HCT116 (cell line): ENCODE data around the gene ZNF423. TPM values are rescaled to one million over a fixed set of nuclear protein-coding genes. Genes with fewer than 3 reads are reported as not detected.

Experiments
- ATAC-seq: fragments of 200-7000 bp; cut with Tn5 transposase; 2 replicates; pipeline ENCODE4 v1.9.1; 2020; ENCODE audit warnings: mild to moderate bottlenecking, moderate library complexity
- BruUV-seq: library from RNA; stranded (reverse); fragments of 400-500 nt; replicated peaks from 2 replicates; lab custom pipeline; 2021; lab: Mats Ljungman, UMichigan
- CTCF ChIA-PET: fragments of 300-600 bp; sonication (Branson Sonifier 250); formaldehyde crosslinking; loops from one replicate; lab custom pipeline; 2021; ENCODE audit warnings: antibody characterized with exemption; lab: Charles Lee
- POLR2A ChIA-PET: fragments of 300-600, 350-600 bp; sonication (Branson Sonifier 250); formaldehyde crosslinking; loops from one replicate; lab custom pipeline; 2021; ENCODE audit warnings: antibody characterized with exemption; lab: Charles Lee
- RAD21 ChIA-PET, 2 experiments: fragments of 300-600 bp; sonication (Branson Sonifier 250); formaldehyde crosslinking; loops; one replicate each; lab custom pipeline; 2023; ENCODE audit warnings: low total read pairs in 2 of 2; ENCODE audit not compliant: uncharacterized antibody in 2 of 2, unreplicated experiment in 2 of 2, low non-redundant PET in 1 of 2; lab: Charles Lee
- DNase-seq: peaks from one replicate; pipeline ENCODE4 v3.0.0-alpha.2; 2010; ENCODE audit warnings: low read depth, low spot score
- H2AFZ ChIP-seq: fragments of 200-600 bp; shearing (Covaris generic), sonication (generic); 2 replicates; pipeline ENCODE4 v1.6.1; 2017; ENCODE audit warnings: low read depth, mixed run types, mixed read lengths, antibody characterized with exemption, low read length; ENCODE audit not compliant: poor library complexity, severe bottlenecking
- H3K27ac ChIP-seq: 2 replicates; pipeline ENCODE4 v1.5.1; 2012; ENCODE audit warnings: low read depth, low read length
- H3K27me3 ChIP-seq: fragments of 200-600 bp; sonication (generic); 2 replicates; pipeline ENCODE4 v1.6.1; 2016; ENCODE audit warnings: mixed run types, low read length, mixed read lengths; ENCODE audit not compliant: insufficient read depth
- H3K36me3 ChIP-seq, 2 experiments: fragments of 200-500 bp in 1 of 2; fragments of 200-600 bp in 1 of 2; sonication (Bioruptor generic) in 1 of 2; sonication (generic) in 1 of 2; 2 replicates each; pipeline versions ENCODE4 v1.5.1 to v1.6.1; 2014 to 2016; ENCODE audit warnings: low read length in 2 of 2, inconsistent platforms in 1 of 2, mixed read lengths in 1 of 2, mixed run types in 1 of 2; ENCODE audit not compliant: insufficient read depth in 2 of 2, control insufficient read depth in 1 of 2
- H3K4me1 ChIP-seq, 2 experiments: fragments of 200-600 bp in 1 of 2; sonication (generic) in 1 of 2; 2 replicates each; pipeline versions ENCODE4 v1.5.1 to v1.6.1; 2012 to 2017; ENCODE audit warnings: low read length in 2 of 2, inconsistent platforms in 1 of 2, mild to moderate bottlenecking in 1 of 2, mixed read lengths in 1 of 2, mixed run types in 1 of 2, moderate library complexity in 1 of 2; ENCODE audit not compliant: insufficient read depth in 2 of 2, control insufficient read depth in 1 of 2
- H3K4me2 ChIP-seq: fragments of 200-600 bp; sonication (generic); 2 replicates; pipeline ENCODE4 v1.6.1; 2017; ENCODE audit warnings: mixed run types, low read length, mixed read lengths
- H3K4me3 ChIP-seq, 2 experiments: fragments of 200-600 bp in 1 of 2; sonication (generic) in 1 of 2; replicated peaks in 1 of 2; 2 replicates each; pipeline ENCODE4 v1.5.1; 2011 to 2016; ENCODE audit warnings: low read length in 2 of 2, control low read depth in 1 of 2, low read depth in 1 of 2, mild to moderate bottlenecking in 1 of 2, mixed read lengths in 1 of 2, mixed run types in 1 of 2
- H3K79me2 ChIP-seq: fragments of 200-600 bp; sonication (generic); 2 replicates; pipeline ENCODE4 v1.6.1; 2017; ENCODE audit warnings: mild to moderate bottlenecking, mixed run types, low read length, moderate library complexity, mixed read lengths; ENCODE audit not compliant: insufficient read depth
- H3K9ac ChIP-seq: fragments of 200-600 bp; sonication (generic); 2 replicates; pipeline ENCODE4 v1.6.1; 2016; ENCODE audit warnings: low read length, mixed read lengths
- H3K9me2 ChIP-seq: fragments of 200-600 bp; sonication (generic), shearing (Covaris generic); 2 replicates; pipeline ENCODE4 v1.6.1; 2017; ENCODE audit warnings: mixed run types, mild to moderate bottlenecking, moderate library complexity; ENCODE audit not compliant: insufficient read depth
- H3K9me3 ChIP-seq, 2 experiments: fragments of 200-500 bp in 1 of 2; fragments of 200-600 bp in 1 of 2; sonication (Bioruptor generic) in 1 of 2; sonication (generic) in 1 of 2; 2 replicates each; pipeline ENCODE4 v1.6.1; 2014 to 2017; ENCODE audit warnings: low read length in 2 of 2, mixed read lengths in 2 of 2, inconsistent platforms in 1 of 2, low read depth in 1 of 2, mild to moderate bottlenecking in 1 of 2, mixed run types in 1 of 2, moderate library complexity in 1 of 2; ENCODE audit not compliant: control insufficient read depth in 1 of 2, insufficient read depth in 1 of 2
- H4K20me1 ChIP-seq: fragments of 200-600 bp; sonication (generic), shearing (Covaris generic); 2 replicates; pipeline ENCODE4 v1.6.1; 2017; ENCODE audit warnings: mixed run types, mild to moderate bottlenecking, moderate library complexity; ENCODE audit not compliant: insufficient read depth
- CEBPB ChIP-seq: IDR thresholded peaks from 2 replicates; pipeline ENCODE4 v1.6.1; 2012; ENCODE audit warnings: low read depth
- EGR1 ChIP-seq: IDR thresholded peaks from 2 replicates; pipeline ENCODE4 v1.6.1; 2012; ENCODE audit warnings: low read depth
- MAX ChIP-seq: IDR thresholded peaks from 2 replicates; pipeline ENCODE4 v1.6.1; 2012
- POLR2A ChIP-seq: IDR thresholded peaks from 2 replicates; pipeline ENCODE4 v1.7.0; 2011; ENCODE audit warnings: borderline replicate concordance; ENCODE audit not compliant: insufficient read depth, insufficient read length; ENCODE audit errors: extremely low read depth
- RAD21 ChIP-seq: IDR thresholded peaks from 2 replicates; pipeline ENCODE4 v1.6.1; 2012; ENCODE audit warnings: low read depth, mild to moderate bottlenecking
- REST ChIP-seq: IDR thresholded peaks from 2 replicates; pipeline ENCODE4 v1.6.1; 2012; ENCODE audit warnings: low read depth
- intact Hi-C: fragments of 100-400 bp; cut with micrococcal nuclease; formaldehyde crosslinking; loops from 2 replicates; pipeline ENCODE4 v1.10.0; 2022
- total RNA-seq: library from RNA; stranded (reverse); gene quantifications from one replicate; pipeline ENCODE4 v1.2.1, GENCODE V29; 2021; ENCODE audit not compliant: unreplicated experiment

Gene ZNF423
- total RNA-seq, 1 experiment from 2014 or later = 0.22 TPM

GRCh38 chr16:49478616-49479015 is 377.3 kb downstream of the ZNF423 start (continued):
- TF ChIP-seq REST (no peak), CEBPB (no peak), MAX (no peak)

DNA sequence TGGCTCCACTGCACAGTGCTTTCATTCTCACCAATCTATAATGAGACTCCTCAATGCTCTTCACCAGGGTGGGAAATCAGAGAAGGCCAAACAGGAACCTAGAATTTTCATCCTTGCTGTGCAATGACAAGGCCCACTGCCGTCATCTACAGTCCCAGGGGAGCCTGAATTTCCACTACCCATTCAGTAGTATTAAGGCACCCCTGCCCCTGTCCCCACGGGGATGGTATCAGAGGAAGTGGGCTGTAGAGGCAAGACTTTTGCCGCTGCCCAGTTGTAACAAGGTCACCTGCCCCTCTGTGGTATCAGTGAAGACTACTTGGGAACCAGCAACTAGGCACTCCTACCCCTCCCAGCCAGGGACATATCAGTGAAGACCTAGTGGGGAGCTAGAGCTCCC is 377.8 kb downstream of the ZNF423 start:
- Histone ChIP-seq H3K9ac (no peak overlapping the region), H3K9me3 (no peaks in the 10 kb centered on the region), H3K27ac (no peak overlapping the region), H3K4me3 (no peak overlapping the region), H2AFZ (no peak overlapping the region), H3K4me1 (no peaks in the 10 kb centered on the region), H3K79me2 (no peaks in the 10 kb centered on the region), H3K36me3 (no peaks in the 10 kb centered on the region), H4K20me1 (no peaks in the 10 kb centered on the region), H3K27me3 (peaks cover 19% of the 10 kb centered on the region), H3K9me2 (no peaks in the 10 kb centered on the region), H3K4me2 (no peak overlapping the region)
- DNase-seq (no peak), ATAC-seq (no peak)
- ChIA-PET POLR2A (no interaction called here), RAD21 (no interaction called here), CTCF (no interaction called here)
- no peak for TF ChIP-seq EGR1
- no peak for TF ChIP-seq REST
- no peak for TF ChIP-seq POLR2A
- TF ChIP-seq RAD21 = no peak
- intact Hi-C loops = no loop called here
- BruUV-seq = no TSS peak
